Activated CD8-positive, alpha-beta T cell treated with anti-CD3 and anti-CD28 coated beads for 36 hours (primary cell): ENCODE data around the gene SERPINE3. TPM values are rescaled to one million over a fixed set of nuclear protein-coding genes. Genes with fewer than 3 reads are reported as not detected.
A peak's percentile ranks its signal among the peaks of the same experiment; 100 is the strongest.

Source experiments
- ATAC-seq: fragments of 200-7000 bp; cut with Tn5 transposase; one replicate; pipeline ENCODE4 v1.10.0; 2021; ENCODE audit warnings: mild to moderate bottlenecking, moderate library complexity
- CTCF ChIA-PET: fragments of 350-600 bp; sonication (Branson Sonifier 250); formaldehyde crosslinking; loops from one replicate; lab custom pipeline; 2021; ENCODE audit warnings: antibody characterized with exemption; lab: Charles Lee
- POLR2A ChIA-PET: fragments of 350-600 bp; sonication (Branson Sonifier 250); formaldehyde crosslinking; loops from one replicate; lab custom pipeline; 2021; ENCODE audit warnings: antibody characterized with exemption; lab: Charles Lee
- DNase-seq: peaks from one replicate; pipeline ENCODE4 v3.0.0-alpha.2; 2020
- H3K27ac Mint-ChIP-seq: one replicate; pipeline ENCODE4 v1.8.0; 2021; ENCODE audit warnings: mild to moderate bottlenecking, mixed read lengths
- H3K27me3 Mint-ChIP-seq: one replicate; pipeline ENCODE4 v1.8.0; 2021; ENCODE audit warnings: mixed read lengths
- H3K36me3 Mint-ChIP-seq: one replicate; pipeline ENCODE4 v1.8.0; 2021; ENCODE audit warnings: low read depth, mixed read lengths
- H3K4me1 Mint-ChIP-seq: one replicate; pipeline ENCODE4 v1.8.0; 2021; ENCODE audit warnings: low read depth, mixed read lengths
- H3K4me3 Mint-ChIP-seq: one replicate; pipeline ENCODE4 v1.8.0; 2021; ENCODE audit warnings: mild to moderate bottlenecking, moderate library complexity, mixed read lengths
- H3K9me3 Mint-ChIP-seq: one replicate; pipeline ENCODE4 v1.8.0; 2021; ENCODE audit warnings: mixed read lengths
- intact Hi-C: fragments of 100-400 bp; cut with micrococcal nuclease; formaldehyde crosslinking; loops from one replicate; pipeline ENCODE4 v1.10.0; 2022
- total RNA-seq, 2 experiments: library from RNA; stranded (reverse); gene quantifications; one replicate each; pipeline ENCODE4 v1.2.3, GENCODE V29; 2021
- TF ChIP-seq, protein P1 (sequence below): fragments of 200-600 bp; IDR thresholded peaks from one replicate; pipeline ENCODE4 v1.8.0; 2022; ENCODE audit warnings: antibody characterized with exemption, mild to moderate bottlenecking

The SERPINE3 gene
- total RNA-seq, 2 experiments from 2014 or later = not detected

DNA sequence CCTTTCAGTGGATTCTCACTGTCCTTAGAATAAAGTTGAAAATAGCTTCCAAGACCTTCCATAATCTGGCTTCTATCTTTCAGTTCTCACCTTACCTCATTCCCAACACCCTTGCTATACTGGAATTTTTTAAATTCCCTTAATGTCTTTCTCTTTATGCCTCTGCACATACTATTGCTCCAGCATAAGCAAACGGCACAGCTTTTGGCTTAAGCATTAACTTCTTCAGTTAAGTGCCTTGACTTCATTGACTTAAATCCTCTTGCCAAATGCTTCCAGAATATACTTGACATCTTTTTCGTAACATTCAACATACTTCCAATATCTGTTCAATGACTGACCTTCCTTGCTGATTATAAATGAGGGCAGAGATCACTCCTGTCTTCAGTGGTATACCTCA is 34.0 kb downstream of the SERPINE3 start:
- ATAC-seq = no peak

DNA sequence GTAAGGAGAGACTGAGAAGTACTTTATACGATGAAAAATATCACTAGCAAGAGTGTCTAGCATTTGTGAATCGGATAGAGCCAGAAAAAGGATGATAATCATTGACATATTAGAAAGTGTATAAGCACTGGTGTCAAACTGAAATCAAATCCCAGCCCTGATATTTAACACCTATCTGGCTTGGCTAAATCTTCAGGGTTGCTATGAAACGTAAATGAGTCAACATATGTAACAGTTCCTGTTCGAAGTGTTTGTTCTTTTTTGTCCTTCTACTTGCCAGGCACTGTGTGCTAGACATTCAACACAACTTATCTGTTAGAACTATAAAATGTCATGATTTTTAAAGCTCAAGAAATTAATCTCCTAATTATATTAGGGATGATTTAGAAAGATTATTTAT is 40.8 kb downstream of the SERPINE3 start:
- H3K4me1 Mint-ChIP-seq = peaks cover 4% of the 10 kb centered on the region
- H3K27ac Mint-ChIP-seq = no peak overlapping the region
- H3K27me3 Mint-ChIP-seq = no peaks in the 10 kb centered on the region
- no peak for ATAC-seq
- peaks cover 26% of the 10 kb centered on the region for H3K36me3 Mint-ChIP-seq
- CTCF ChIA-PET = no interaction called here
- TF ChIP-seq, protein P1, sequence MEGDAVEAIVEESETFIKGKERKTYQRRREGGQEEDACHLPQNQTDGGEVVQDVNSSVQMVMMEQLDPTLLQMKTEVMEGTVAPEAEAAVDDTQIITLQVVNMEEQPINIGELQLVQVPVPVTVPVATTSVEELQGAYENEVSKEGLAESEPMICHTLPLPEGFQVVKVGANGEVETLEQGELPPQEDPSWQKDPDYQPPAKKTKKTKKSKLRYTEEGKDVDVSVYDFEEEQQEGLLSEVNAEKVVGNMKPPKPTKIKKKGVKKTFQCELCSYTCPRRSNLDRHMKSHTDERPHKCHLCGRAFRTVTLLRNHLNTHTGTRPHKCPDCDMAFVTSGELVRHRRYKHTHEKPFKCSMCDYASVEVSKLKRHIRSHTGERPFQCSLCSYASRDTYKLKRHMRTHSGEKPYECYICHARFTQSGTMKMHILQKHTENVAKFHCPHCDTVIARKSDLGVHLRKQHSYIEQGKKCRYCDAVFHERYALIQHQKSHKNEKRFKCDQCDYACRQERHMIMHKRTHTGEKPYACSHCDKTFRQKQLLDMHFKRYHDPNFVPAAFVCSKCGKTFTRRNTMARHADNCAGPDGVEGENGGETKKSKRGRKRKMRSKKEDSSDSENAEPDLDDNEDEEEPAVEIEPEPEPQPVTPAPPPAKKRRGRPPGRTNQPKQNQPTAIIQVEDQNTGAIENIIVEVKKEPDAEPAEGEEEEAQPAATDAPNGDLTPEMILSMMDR = no peak
- no peak for DNase-seq
- POLR2A ChIA-PET = interaction anchor here (0.9 kb wide), 1 partner anchor 201 kb away, joined by 3 read pairs; no protein-coding TSS in a partner anchor
- intact Hi-C loops = no loop called here
- no peaks in the 10 kb centered on the region for H3K9me3 Mint-ChIP-seq
- no peak overlapping the region for H3K4me3 Mint-ChIP-seq

More for the DNA sequence above, 34.0 kb downstream of the SERPINE3 start:
- POLR2A ChIA-PET = no interaction called here
- DNase-seq = no peak
- H3K4me1 Mint-ChIP-seq = no peaks in the 10 kb centered on the region
- H3K9me3 Mint-ChIP-seq = no peaks in the 10 kb centered on the region
- TF ChIP-seq, protein P1 = no peak
- intact Hi-C loops = no loop called here
- peaks cover 34% of the 10 kb centered on the region for H3K36me3 Mint-ChIP-seq
- no peaks in the 10 kb centered on the region for H3K27me3 Mint-ChIP-seq
- no peak overlapping the region for H3K27ac Mint-ChIP-seq
- H3K4me3 Mint-ChIP-seq = no peak overlapping the region
- CTCF ChIA-PET = no interaction called here

DNA sequence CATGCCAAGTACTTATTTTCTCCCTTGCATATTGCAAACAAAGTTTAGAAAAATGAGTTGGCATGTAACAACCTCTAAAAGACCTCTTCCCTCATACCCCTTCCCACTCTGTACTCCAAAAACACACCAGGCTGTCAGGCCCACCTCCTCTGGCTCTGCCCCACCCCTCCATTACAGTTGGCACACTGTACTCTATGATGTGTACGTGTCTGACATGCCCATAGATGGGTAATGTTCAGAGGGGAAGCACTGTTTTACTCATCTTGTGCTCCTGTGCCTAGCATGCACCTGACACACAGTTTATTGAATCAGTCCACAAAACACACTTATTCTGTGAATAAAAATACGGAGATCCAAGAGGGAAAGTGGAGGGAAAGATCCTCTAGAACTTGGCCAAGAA is 45.6 kb downstream of the SERPINE3 start:
- H3K36me3 Mint-ChIP-seq = peaks cover 18% of the 10 kb centered on the region
- TF ChIP-seq, protein P1 = no peak
- ChIA-PET CTCF (interaction anchor here (1.6 kb wide), 1 partner anchor 10 kb away, joined by 6 read pairs; no protein-coding TSS in a partner anchor), POLR2A (no interaction called here)
- peaks cover 7% of the 10 kb centered on the region for H3K4me1 Mint-ChIP-seq
- intact Hi-C loops = no loop called here
- ATAC-seq (peak; percentile 53), DNase-seq (no peak)
- no peak overlapping the region for H3K27ac Mint-ChIP-seq
- no peak overlapping the region for H3K4me3 Mint-ChIP-seq
- no peaks in the 10 kb centered on the region for H3K9me3 Mint-ChIP-seq
- H3K27me3 Mint-ChIP-seq = no peaks in the 10 kb centered on the region

DNA sequence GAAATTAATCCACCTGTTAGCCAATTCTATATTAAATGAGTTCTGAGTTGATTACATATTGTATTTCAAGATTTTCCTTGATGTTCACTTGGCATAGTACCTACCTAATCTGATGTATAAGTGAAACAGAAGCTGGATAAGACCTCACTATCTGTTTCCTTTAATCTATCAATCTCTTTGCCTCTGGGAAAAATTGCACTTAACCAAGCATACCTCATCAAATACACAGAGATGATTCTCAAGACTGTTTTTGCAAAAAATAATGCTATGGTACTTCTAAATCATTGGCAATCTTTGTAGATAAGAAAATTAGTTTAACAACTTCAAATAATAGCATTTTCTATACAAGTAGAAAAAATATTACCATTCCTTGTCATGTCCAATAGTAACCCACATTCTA is 55.2 kb downstream of the SERPINE3 start:
- POLR2A ChIA-PET = no interaction called here
- Mint-ChIP-seq H3K4me1 (peaks cover 37% of the 10 kb centered on the region), H3K27ac (no peak overlapping the region), H3K9me3 (no peaks in the 10 kb centered on the region), H3K4me3 (no peak overlapping the region), H3K36me3 (peaks cover 23% of the 10 kb centered on the region), H3K27me3 (no peaks in the 10 kb centered on the region)
- intact Hi-C loops = no loop called here
- CTCF ChIA-PET = interaction anchor here (1.9 kb wide), 2 partner anchors 9 to 402 kb away, joined by 6 read pairs; no protein-coding TSS in a partner anchor
- TF ChIP-seq, protein P1 = no peak
- no peak for ATAC-seq
- no peak for DNase-seq

DNA sequence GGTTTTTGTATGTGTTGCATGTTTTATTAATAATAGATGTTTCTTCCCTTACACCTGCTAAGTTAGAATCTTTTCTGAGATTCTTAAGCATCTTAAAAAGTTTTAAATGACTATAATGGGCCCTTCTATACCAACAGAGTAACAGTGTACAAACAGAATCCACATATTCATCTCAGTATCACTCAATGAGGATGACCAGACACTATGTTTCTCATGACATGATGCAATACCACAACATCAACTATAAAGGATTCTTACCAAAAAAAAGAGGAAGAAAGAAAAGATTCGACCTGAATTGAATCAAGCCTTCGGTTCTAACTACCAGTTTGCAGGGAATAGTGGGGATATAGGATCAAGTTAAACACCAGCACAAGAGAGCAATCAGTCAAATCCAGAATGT is 56.9 kb downstream of the SERPINE3 start:
- intact Hi-C loops = no loop called here
- Mint-ChIP-seq H3K4me1 (peaks cover 44% of the 10 kb centered on the region), H3K4me3 (no peak overlapping the region), H3K27me3 (no peaks in the 10 kb centered on the region), H3K9me3 (no peaks in the 10 kb centered on the region), H3K27ac (peak overlapping the region; percentile 65), H3K36me3 (peaks cover 31% of the 10 kb centered on the region)
- peak; percentile 73 for ATAC-seq
- TF ChIP-seq, protein P1 = no peak
- ChIA-PET POLR2A (interaction anchor here (0.7 kb wide), 1 partner anchor 847 kb away, joined by 3 read pairs; no protein-coding TSS in a partner anchor), CTCF (interaction anchor here (1.9 kb wide), 1 partner anchor 10 kb away, joined by 6 read pairs; no protein-coding TSS in a partner anchor)
- no peak for DNase-seq
